ENCODE results near the gene CHIC2. TPM values are rescaled to one million over a fixed set of nuclear protein-coding genes. Genes with fewer than 3 reads are reported as not detected.

CHIC2 gene
- polyA plus RNA-seq, 3 donors, result 23.1 to 83.3 (median 73.4) TPM

DNA sequence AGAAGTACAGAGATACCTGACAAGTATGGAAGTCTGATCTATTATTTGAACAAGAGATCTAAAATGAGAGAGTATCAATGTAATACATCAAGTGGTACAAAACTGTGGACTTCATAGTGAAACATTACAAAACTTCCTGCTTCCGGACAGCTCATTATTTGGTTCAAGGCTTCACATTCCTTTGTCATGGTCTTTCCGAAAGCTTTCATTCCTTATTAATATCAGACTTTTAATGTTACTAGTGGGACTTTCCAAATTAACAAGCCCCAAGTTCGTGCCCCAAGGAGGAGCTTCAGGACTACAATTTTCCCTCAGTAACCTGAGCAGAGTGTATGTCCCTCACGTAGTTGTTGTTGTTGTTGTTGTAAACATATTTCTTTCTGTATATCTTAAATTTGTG, 1.2 kb downstream of the CHIC2 start:
- H3K4me3 ChIP-seq (replicated peaks in 1 of 3; ENCODE audit: low read depth in 2 of 3, low read length in 3 of 3), result peak overlapping the region; percentile 94 to 97 (median 97)
- WGBS (ENCODE audit: insufficient coverage), result no CpG with 5 or more reads among the region's 4 CpGs

DNA sequence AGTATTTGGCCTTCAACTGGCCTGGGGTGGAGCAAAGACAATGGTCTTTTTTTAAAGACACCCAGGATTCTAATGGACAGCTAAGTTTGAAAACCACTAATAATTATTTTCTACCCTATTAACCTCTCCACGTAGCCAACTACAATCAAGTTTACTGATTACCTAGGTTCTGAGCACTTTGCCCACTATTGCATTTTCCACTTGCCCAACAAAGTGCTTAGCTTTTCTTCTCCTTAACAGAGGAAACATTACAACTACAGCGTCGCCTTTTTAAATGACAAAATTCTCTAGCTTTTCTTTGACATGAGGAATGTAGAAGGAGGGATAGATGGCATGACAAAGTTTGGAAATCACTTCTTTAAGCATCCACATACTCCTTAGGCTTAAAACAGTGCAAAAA, 2.0 kb downstream of the CHIC2 start:
- no peak for DNase-seq
- no peak overlapping the region for H3K9ac ChIP-seq (ENCODE audit: insufficient read depth, low read length, poor library complexity, severe bottlenecking)
- H3K27ac ChIP-seq (ENCODE audit: low read depth in 1 of 2, low read length in 2 of 2), result peak overlapping the region in 1 of 2 donors; percentile 99
- H3K27ac Mint-ChIP-seq, result peak overlapping the region; percentile 2 to 99 (median 96)
- H3K9me3 Mint-ChIP-seq, result no peaks in the 10 kb centered on the region
- H4K20me1 ChIP-seq (ENCODE audit: insufficient read depth, low read length), result peaks cover 66% of the 10 kb centered on the region
- peaks cover 20 to 40% of the 10 kb centered on the region in 2 donors for H3K4me1 ChIP-seq (ENCODE audit: control insufficient read depth in 1 of 2, insufficient read depth in 2 of 2, low read length in 2 of 2)
- H3K79me2 ChIP-seq (ENCODE audit: insufficient read depth, low read length), result peaks cover 70% of the 10 kb centered on the region
- H3K27me3 ChIP-seq (ENCODE audit: control insufficient read depth in 2 of 2, insufficient read depth in 2 of 2, low read length in 2 of 2), result no peaks in the 10 kb centered on the region
- H2AFZ ChIP-seq (ENCODE audit: insufficient read depth, low read depth, low read length, poor library complexity, severe bottlenecking), result no peak overlapping the region
- TF ChIP-seq, protein P1, sequence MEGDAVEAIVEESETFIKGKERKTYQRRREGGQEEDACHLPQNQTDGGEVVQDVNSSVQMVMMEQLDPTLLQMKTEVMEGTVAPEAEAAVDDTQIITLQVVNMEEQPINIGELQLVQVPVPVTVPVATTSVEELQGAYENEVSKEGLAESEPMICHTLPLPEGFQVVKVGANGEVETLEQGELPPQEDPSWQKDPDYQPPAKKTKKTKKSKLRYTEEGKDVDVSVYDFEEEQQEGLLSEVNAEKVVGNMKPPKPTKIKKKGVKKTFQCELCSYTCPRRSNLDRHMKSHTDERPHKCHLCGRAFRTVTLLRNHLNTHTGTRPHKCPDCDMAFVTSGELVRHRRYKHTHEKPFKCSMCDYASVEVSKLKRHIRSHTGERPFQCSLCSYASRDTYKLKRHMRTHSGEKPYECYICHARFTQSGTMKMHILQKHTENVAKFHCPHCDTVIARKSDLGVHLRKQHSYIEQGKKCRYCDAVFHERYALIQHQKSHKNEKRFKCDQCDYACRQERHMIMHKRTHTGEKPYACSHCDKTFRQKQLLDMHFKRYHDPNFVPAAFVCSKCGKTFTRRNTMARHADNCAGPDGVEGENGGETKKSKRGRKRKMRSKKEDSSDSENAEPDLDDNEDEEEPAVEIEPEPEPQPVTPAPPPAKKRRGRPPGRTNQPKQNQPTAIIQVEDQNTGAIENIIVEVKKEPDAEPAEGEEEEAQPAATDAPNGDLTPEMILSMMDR (IDR thresholded peaks at IDR 0.05), result no peak
- intact Hi-C loops (cut with micrococcal nuclease), result loop anchor here (5.0 to 10.0 kb wide), 3 partner anchors 148 to 688 kb away; partner anchors contain the start of gene FIP1L1 (in 1 of the 2)
- H3K4me3 Mint-ChIP-seq, result peak overlapping the region; percentile 43 to 96
- WGBS (ENCODE audit: insufficient coverage), result 57% methylated on average over 1 of the region's 3 CpGs
- H3K27me3 Mint-ChIP-seq (ENCODE audit: low read depth in 3 of 3), result peaks cover 0 to 3% (median 0%) of the 10 kb centered on the region in 3 donors
- H3K4me3 ChIP-seq (replicated peaks in 1 of 3; ENCODE audit: low read depth in 2 of 3, low read length in 3 of 3), result peak overlapping the region; percentile 94 to 97 (median 97)
- H3K36me3 ChIP-seq (replicated peaks in 1 of 2; ENCODE audit: control insufficient read depth in 1 of 2, insufficient read depth in 2 of 2, low read length in 2 of 2), result no peaks in the 10 kb centered on the region
- H3K4me2 ChIP-seq (replicated peaks; ENCODE audit: extremely low read depth, low read length, poor library complexity, severe bottlenecking), result peak overlapping the region; percentile 84
- H3K4me1 Mint-ChIP-seq, result peaks cover 55% of the 10 kb centered on the region
- peaks cover 7 to 9% of the 10 kb centered on the region in 2 donors for H3K36me3 Mint-ChIP-seq
- H3K9me3 ChIP-seq (replicated peaks in 1 of 2; ENCODE audit: control insufficient read depth in 1 of 2, insufficient read depth in 1 of 2, low read length in 2 of 2), result no peaks in the 10 kb centered on the region

More for the DNA sequence above, 1.2 kb downstream of the CHIC2 start:
- Histone ChIP-seq H4K20me1 (ENCODE audit: insufficient read depth, low read length) (peaks cover 58% of the 10 kb centered on the region), H3K9me3 (replicated peaks in 1 of 2; ENCODE audit: control insufficient read depth in 1 of 2, insufficient read depth in 1 of 2, low read length in 2 of 2) (no peaks in the 10 kb centered on the region), H3K27ac (ENCODE audit: low read depth in 1 of 2, low read length in 2 of 2) (peak overlapping the region; percentile 99), H3K4me2 (replicated peaks; ENCODE audit: extremely low read depth, low read length, poor library complexity, severe bottlenecking) (peak overlapping the region; percentile 84), H3K36me3 (replicated peaks in 1 of 2; ENCODE audit: control insufficient read depth in 1 of 2, insufficient read depth in 2 of 2, low read length in 2 of 2) (no peaks in the 10 kb centered on the region), H2AFZ (ENCODE audit: insufficient read depth, low read depth, low read length, poor library complexity, severe bottlenecking) (peak overlapping the region; percentile 81), H3K4me1 (ENCODE audit: control insufficient read depth in 1 of 2, insufficient read depth in 2 of 2, low read length in 2 of 2) (peaks cover 20 to 37% of the 10 kb centered on the region in 2 donors), H3K9ac (ENCODE audit: insufficient read depth, low read length, poor library complexity, severe bottlenecking) (peak overlapping the region; percentile 100), H3K27me3 (ENCODE audit: control insufficient read depth in 2 of 2, insufficient read depth in 2 of 2, low read length in 2 of 2) (no peaks in the 10 kb centered on the region), H3K79me2 (ENCODE audit: insufficient read depth, low read length) (peaks cover 61% of the 10 kb centered on the region)
- Mint-ChIP-seq H3K4me1 (peaks cover 46% of the 10 kb centered on the region), H3K27me3 (ENCODE audit: low read depth in 3 of 3) (peaks cover 0 to 3% (median 1%) of the 10 kb centered on the region in 3 donors), H3K4me3 (peak overlapping the region; percentile 91 to 96), H3K9me3 (no peaks in the 10 kb centered on the region), H3K27ac (peak overlapping the region; percentile 96 to 99 (median 98)), H3K36me3 (peaks cover 7 to 9% of the 10 kb centered on the region in 2 donors)
- TF ChIP-seq, protein P1 (IDR thresholded peaks at IDR 0.05), result no peak
- peak; percentile 39 to 83 (median 83) for DNase-seq
- intact Hi-C loops (cut with micrococcal nuclease), result loop anchor here (5.0 to 10.0 kb wide), 3 partner anchors 148 to 688 kb away; partner anchors contain the start of gene FIP1L1 (in 1 of the 2)

Measured in CD14-positive monocyte (primary cell).